ENCODE data around the gene PDGFRB.
A peak's percentile ranks its signal among the peaks of the same experiment; 100 is the strongest.

PDGFRB gene

DNA sequence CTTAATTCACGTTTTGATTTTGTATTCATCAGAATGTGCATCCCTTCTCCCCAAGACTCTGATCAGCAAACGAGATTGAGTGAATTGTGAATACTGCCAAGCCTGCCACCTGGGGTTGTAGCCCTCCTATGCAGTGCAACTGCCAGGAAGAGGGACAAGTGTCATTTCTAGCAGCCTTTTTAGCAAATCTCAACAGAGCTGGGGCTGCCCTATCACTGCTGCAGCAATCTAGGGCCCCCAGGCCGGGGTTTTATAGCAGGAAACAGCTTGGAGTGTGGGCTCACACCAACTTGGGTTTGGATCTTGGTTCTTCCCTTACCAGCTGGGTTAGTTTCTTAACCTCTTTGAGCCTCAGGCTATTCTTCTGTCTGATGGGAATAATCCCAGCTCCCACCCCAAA, 73.3 kb downstream of the PDGFRB start:
- no peak for DNase-seq (ENCODE audit: low spot score)

- DNase-seq (ENCODE audit: low spot score): peak; percentile 82
Measured at GRCh38 chr5:150081541-150082283, 73.9 kb downstream of the PDGFRB start.

DNA sequence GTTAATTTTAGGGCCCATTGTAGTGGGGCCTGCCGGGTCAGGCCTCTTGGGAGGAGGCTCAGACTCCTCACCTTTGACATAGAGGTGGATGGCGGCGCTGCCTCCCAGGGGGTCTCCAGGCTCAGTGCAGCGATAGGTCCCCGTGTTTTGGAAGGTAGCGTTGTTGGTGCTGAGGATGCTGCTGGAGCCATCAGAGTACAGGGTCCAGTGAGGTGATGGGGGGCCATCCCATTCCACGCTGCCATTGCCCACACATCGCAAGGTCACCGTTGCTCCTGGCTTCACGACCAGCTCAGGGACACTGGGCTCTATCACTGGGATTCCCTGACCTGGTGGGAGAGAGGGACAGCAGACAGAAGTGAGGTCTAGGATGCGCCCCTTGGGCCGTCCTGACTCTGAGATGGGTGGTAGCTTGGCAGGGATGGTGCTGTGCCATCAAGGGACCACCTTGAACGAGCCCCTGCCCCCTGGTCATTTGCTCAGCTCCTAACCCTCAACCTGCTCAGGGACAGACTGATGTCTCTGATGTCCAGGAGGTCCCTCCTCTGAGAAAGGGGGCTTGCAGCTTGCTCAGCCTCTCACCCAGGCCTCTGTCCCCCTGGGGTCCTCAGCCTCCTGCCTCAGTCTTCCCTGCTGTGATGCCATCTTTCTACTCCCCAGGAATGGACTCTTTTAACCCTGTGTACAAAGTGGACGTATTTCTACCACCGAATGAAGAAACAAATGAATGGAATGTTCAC, 74.8 kb downstream of the PDGFRB start:
- DNase-seq (ENCODE audit: low spot score): no peak

- no peak for DNase-seq (ENCODE audit: low spot score)
Measured at GRCh38 chr5:150079909-150080461, 75.7 kb downstream of the PDGFRB start.

- DNase-seq (ENCODE audit: low spot score): no peak
Measured at GRCh38 chr5:150078802-150079689, 76.6 kb downstream of the PDGFRB start.

- no peak for DNase-seq (ENCODE audit: low spot score)
Measured at GRCh38 chr5:150077996-150078801, 77.4 kb downstream of the PDGFRB start.

GRCh38 chr5:150077060-150077459, 78.6 kb downstream of the PDGFRB start:
- DNase-seq (ENCODE audit: low spot score): no peak

GRCh38 chr5:150075806-150076205, 79.8 kb downstream of the PDGFRB start:
- peak; percentile 5 for DNase-seq (ENCODE audit: low spot score)

GRCh38 chr5:150075233-150075632, 80.4 kb downstream of the PDGFRB start:
- no peak for DNase-seq (ENCODE audit: low spot score)

DNA sequence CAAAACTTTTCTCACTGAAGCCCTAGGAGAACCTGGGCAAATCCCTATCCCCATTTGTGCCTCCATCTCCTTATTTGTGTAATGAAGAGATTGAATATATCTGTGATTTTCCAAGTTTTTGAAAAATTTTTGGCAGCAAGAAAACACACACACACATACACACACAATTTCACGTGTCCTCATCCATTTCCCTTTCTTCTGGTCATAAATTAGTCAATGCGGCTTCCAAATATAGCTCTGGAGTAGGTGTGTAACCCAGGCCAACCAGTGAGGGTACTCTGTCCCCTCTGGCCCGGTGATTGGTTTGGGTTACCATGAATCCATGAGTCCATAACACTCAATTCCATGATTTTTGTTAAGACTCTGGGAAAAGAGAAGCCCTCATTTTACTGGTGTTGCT, 82.0 kb downstream of the PDGFRB start:
- DNase-seq (ENCODE audit: low spot score): no peak

DNA sequence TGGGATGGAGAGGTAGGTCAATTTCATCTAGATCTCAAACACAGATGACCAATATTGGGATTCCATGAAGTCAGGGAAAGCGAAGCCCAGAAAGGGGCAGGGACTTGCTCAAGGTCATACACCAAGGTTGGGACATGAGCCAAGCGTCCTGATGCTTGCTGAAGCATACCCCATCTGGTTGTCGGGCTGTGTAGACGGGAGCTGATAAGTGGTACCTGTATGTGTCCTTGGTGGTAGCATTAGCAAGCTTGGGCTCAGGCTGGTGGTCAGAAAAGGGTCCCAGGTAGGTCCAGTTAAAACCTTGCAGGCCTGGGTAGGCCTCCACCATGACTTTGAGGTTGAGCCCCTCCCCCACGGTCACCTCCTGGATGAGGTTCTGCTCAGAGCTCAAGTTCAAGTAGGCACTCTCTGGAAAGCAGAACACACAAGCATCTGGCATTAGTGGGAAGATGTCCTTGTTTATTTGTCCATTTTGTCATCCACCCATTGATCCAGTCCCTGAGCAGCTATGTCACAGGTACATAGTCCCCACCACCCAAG, 82.5 kb downstream of the PDGFRB start:
- no peak for DNase-seq (ENCODE audit: low spot score)

- no peak for DNase-seq (ENCODE audit: low spot score)
Measured at GRCh38 chr5:150070821-150071220, 84.8 kb downstream of the PDGFRB start.

DNA sequence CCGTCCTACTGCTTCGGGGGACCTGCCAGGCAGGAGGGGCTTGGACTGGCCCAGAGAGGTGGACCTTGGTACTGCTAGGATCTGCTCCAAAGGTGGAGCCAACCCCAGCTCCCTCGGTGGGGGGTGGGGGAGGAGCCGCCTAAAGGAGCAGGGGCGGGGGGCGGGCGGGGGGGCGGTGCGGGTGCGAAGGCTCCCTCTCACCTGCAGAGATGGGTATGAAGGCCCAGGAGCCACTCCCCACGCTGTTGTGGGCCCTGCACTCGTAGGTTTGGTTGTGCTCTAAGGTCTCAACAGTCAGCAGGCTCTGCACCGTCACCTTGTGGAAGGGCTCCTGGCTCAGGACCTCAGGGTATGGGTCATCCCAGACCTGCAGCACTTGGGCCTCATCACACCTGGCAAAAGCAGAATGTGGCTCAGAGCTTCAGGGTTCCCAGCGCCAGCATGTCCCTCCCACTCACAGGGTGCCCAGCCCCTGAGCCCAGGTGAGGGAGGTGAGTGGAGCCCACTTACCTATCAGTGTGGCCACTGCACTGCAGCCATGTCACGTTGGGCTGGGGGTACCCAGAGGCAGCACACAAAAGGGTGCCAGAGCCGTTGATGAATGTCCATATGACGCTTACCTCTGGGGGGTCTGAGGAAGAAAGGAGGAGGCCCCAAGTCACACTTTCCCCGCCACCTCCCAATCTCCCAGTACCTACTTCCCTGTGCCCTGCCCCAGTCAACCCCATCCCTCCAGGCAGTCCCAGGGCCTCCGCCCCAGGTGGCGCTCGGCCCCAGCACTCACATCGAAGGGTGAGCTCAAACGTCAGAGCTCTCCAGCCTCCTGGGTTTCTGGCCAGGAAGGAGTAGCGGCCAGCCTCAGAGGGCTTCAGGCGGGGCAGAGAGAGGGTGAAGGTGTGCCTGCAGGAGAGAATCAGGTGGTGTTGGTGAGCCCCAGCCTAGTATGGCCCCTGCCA, 85.7 kb downstream of the PDGFRB start:
- DNase-seq (ENCODE audit: low spot score): no peak

GRCh38 chr5:150068961-150069645, 86.5 kb downstream of the PDGFRB start:
- no peak for DNase-seq (ENCODE audit: low spot score)

DNA sequence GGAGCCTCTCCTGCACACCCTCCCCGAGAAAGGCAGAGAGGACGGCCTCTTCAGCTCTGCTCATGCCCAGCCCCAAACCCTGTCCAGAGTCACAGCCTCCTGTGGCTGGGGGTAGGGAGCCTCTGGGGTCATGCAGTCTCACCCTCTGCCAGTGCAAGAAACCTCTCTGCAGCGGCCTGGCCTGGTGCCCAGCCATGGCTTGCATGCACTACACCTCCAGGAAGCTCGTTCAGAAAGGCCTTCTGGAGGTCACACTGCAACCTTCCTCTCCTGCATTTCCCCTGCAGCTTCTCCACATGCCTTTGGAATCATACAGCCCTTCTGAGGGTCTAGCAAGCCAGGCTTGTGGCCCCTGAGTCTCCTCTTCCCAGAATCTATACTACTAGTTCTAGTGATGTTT, 87.2 kb downstream of the PDGFRB start:
- DNase-seq (ENCODE audit: low spot score): no peak

GRCh38 chr5:150068071-150068470, 87.6 kb downstream of the PDGFRB start:
- no peak for DNase-seq (ENCODE audit: low spot score)

DNA sequence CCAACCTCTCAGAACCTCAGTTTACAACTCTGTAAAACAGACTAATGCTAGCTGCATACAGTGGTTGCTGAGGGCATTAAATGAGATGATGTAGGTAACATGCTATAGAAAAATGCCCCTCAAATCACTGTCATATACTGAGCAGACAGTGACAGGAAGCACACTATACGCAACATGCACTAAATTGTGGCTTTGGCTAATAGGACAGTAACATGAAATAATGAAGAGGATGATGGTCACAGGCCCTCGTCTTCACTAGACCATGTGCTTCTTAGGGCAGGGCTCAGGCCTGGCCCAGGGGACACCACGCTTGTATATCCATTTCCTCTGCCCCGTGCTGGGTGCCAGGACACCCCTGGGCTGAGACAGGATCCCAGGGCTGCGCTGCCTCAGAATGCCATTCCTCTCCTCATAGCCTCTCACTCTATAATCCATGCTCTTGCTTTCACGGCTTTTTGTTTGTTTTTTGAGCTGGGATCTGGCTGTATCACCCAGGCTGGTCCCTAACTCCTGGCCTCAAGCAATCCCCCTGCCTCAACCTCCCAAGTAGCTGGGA, 88.2 kb downstream of the PDGFRB start:
- no peak for DNase-seq (ENCODE audit: low spot score)

- DNase-seq (ENCODE audit: low spot score): no peak
Measured at GRCh38 chr5:150066901-150067396, 88.7 kb downstream of the PDGFRB start.

DNA sequence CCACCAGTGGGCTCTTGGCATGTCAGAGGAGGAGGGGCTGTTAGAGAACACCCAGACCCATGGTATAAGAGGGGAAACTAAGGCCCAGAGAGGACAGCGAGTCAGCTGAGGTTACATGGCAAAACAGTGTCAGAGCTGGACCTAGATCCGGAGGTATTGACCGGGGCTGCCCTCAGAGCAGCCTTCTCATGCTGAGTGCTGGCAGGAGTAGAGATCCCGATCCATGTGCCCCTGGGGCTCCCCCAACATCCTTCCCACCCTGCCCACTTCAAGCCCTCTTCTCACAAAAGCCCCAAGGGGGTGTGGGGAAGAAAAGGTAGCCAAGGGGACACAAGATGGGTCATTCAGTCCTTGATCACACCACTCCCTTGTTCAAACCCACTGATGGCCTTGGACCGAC, 89.2 kb downstream of the PDGFRB start:
- no peak for DNase-seq (ENCODE audit: low spot score)

Data from Ammon's horn (tissue), 1 donor.